H1 (cell line): ENCODE data around the gene LDLRAD3. TPM values are rescaled to one million over a fixed set of nuclear protein-coding genes. Genes with fewer than 3 reads are reported as not detected.

ENCODE experiments used
- CTCF ChIA-PET: fragments of 300-600 bp; sonication (Branson Sonifier 250); formaldehyde crosslinking; loops from one replicate; lab custom pipeline; 2021; ENCODE audit not compliant: partially characterized antibody; lab: Charles Lee
- POLR2A ChIA-PET: fragments of 300-600 bp; sonication (Branson Sonifier 250); formaldehyde crosslinking; loops from one replicate; lab custom pipeline; 2021; ENCODE audit warnings: inconsistent platforms; ENCODE audit not compliant: partially characterized antibody; lab: Charles Lee
- DNase-seq, 2 experiments: peaks; one replicate each; pipeline versions ENCODE4 v3.0.0 to v3.0.0-alpha.2; 2010 to 2022; ENCODE audit warnings: low spot score in 2 of 2, low read depth in 1 of 2, mixed read lengths in 1 of 2
- FAIRE-seq: peaks from 2 replicates; lab custom pipeline; 2011; peaks lifted over from hg19 to GRCh38; lab: Jason Lieb, UNC
- H2AFZ ChIP-seq: 2 replicates; pipeline ENCODE4 v1.8.1; 2012; ENCODE audit warnings: low read length, inconsistent platforms
- H2AK5ac ChIP-seq: 2 replicates; pipeline ENCODE4 v1.6.1; 2013; ENCODE audit warnings: low read depth, low read length
- H2BK120ac ChIP-seq: replicated peaks from 2 replicates; pipeline ENCODE3; 2013; ENCODE audit warnings: low read depth, low read length, inconsistent platforms
- H2BK12ac ChIP-seq: 2 replicates; pipeline ENCODE4 v1.6.1; 2013; ENCODE audit warnings: low read depth, low read length
- H2BK15ac ChIP-seq: 2 replicates; pipeline ENCODE4 v1.6.1; 2013; ENCODE audit warnings: low read length
- H2BK20ac ChIP-seq: 2 replicates; pipeline ENCODE4 v1.6.1; 2013; ENCODE audit warnings: low read length
- H2BK5ac ChIP-seq: 2 replicates; pipeline ENCODE4 v1.6.1; 2013; ENCODE audit warnings: low read depth, low read length
- H3K14ac ChIP-seq: 2 replicates; pipeline ENCODE4 v1.6.1; 2013; ENCODE audit warnings: inconsistent platforms; ENCODE audit not compliant: insufficient read length
- H3K18ac ChIP-seq: 2 replicates; pipeline ENCODE4 v1.6.1; 2013; ENCODE audit warnings: low read length; ENCODE audit errors: extremely low read depth
- H3K23ac ChIP-seq: 2 replicates; pipeline ENCODE4 v1.6.1; 2013; ENCODE audit warnings: inconsistent platforms; ENCODE audit not compliant: insufficient read length
- H3K23me2 ChIP-seq: 2 replicates; pipeline ENCODE4 v1.6.1; 2013; ENCODE audit warnings: low read depth, low read length
- H3K27ac ChIP-seq: 2 replicates; pipeline ENCODE4 v1.6.1; 2011; ENCODE audit warnings: low read depth, low read length, inconsistent platforms
- H3K27me3 ChIP-seq, 4 experiments: replicated peaks in 1 of 4; 1 replicate in 1 of 4; 2 replicates in 3 of 4; pipeline versions ENCODE4 v1.6.1 to v1.8.1; 2011 to 2013; ENCODE audit warnings: low read length in 3 of 4, mild to moderate bottlenecking in 3 of 4, inconsistent platforms in 2 of 4, mixed read lengths in 2 of 4, moderate library complexity in 1 of 4; ENCODE audit not compliant: control insufficient read depth in 3 of 4, insufficient read depth in 3 of 4; ENCODE audit errors: extremely low read depth in 1 of 4
- H3K36me3 ChIP-seq, 4 experiments: 2 replicates each; pipeline versions ENCODE4 v1.6.1 to v1.8.1; 2011 to 2013; ENCODE audit warnings: mild to moderate bottlenecking in 4 of 4, low read length in 3 of 4, moderate library complexity in 2 of 4, control low read depth in 1 of 4, inconsistent platforms in 1 of 4; ENCODE audit not compliant: insufficient read depth in 4 of 4, control insufficient read depth in 2 of 4
- H3K4ac ChIP-seq: replicated peaks from 2 replicates; pipeline ENCODE3; 2013; ENCODE audit warnings: low read length, low read depth, mixed read lengths, inconsistent platforms; ENCODE audit not compliant: insufficient read length
- H3K4me1 ChIP-seq, 4 experiments: replicated peaks in 1 of 4; 1 replicate in 1 of 4; 2 replicates in 3 of 4; pipeline versions ENCODE4 v1.6.1 to v1.8.1; 2011 to 2013; ENCODE audit warnings: low read length in 3 of 4, inconsistent platforms in 2 of 4, mixed read lengths in 1 of 4; ENCODE audit not compliant: insufficient read depth in 4 of 4, control insufficient read depth in 3 of 4
- H3K4me2 ChIP-seq, 2 experiments: 2 replicates each; pipeline versions ENCODE4 v1.6.1 to v1.8.1; 2011 to 2013; ENCODE audit warnings: low read depth in 2 of 2, low read length in 2 of 2, control low read depth in 1 of 2, inconsistent platforms in 1 of 2, mild to moderate bottlenecking in 1 of 2; ENCODE audit not compliant: insufficient read depth in 1 of 2
- H3K4me3 ChIP-seq, 4 experiments: fragments of 200-600, 300-600 bp in 1 of 4; sonication (generic), shearing (Covaris generic), sonication (Bioruptor Twin) in 1 of 4; 2 replicates each; pipeline versions ENCODE4 v1.5.1 to v1.8.1; 2011 to 2016; ENCODE audit warnings: low read length in 4 of 4, low read depth in 3 of 4, control low read depth in 2 of 4, inconsistent platforms in 2 of 4, mild to moderate bottlenecking in 2 of 4, mixed read lengths in 1 of 4, moderate library complexity in 1 of 4; ENCODE audit not compliant: insufficient read depth in 2 of 4; ENCODE audit errors: extremely low read depth in 1 of 4
- H3K56ac ChIP-seq: replicated peaks from 2 replicates; pipeline ENCODE3; 2013; ENCODE audit warnings: low read depth, mild to moderate bottlenecking, mixed read lengths, low read length, inconsistent platforms; ENCODE audit not compliant: insufficient read length
- H3K79me1 ChIP-seq: 2 replicates; pipeline ENCODE4 v1.6.1; 2013; ENCODE audit warnings: low read depth, low read length, control low read depth
- H3K79me2 ChIP-seq, 2 experiments: 2 replicates each; pipeline versions ENCODE4 v1.6.1 to v1.8.1; 2012 to 2013; ENCODE audit warnings: low read length in 2 of 2, mild to moderate bottlenecking in 2 of 2, inconsistent platforms in 1 of 2; ENCODE audit not compliant: insufficient read depth in 2 of 2, control insufficient read depth in 1 of 2
- H3K9ac ChIP-seq, 4 experiments: replicated peaks in 1 of 4; 1 replicate in 1 of 4; 2 replicates in 3 of 4; pipeline versions ENCODE4 v1.6.1 to v1.8.1; 2011 to 2013; ENCODE audit warnings: low read depth in 3 of 4, low read length in 3 of 4, control low read depth in 2 of 4, mild to moderate bottlenecking in 2 of 4, moderate library complexity in 2 of 4, inconsistent platforms in 1 of 4; ENCODE audit errors: extremely low read depth in 1 of 4
- H3K9me3 ChIP-seq, 2 experiments: 2 replicates each; pipeline versions ENCODE4 v1.6.1 to v1.8.1; 2012 to 2013; ENCODE audit warnings: mild to moderate bottlenecking in 2 of 2, moderate library complexity in 2 of 2, control low read depth in 1 of 2, inconsistent platforms in 1 of 2, low read depth in 1 of 2, low read length in 1 of 2, mixed read lengths in 1 of 2; ENCODE audit not compliant: insufficient read depth in 2 of 2
- H4K20me1 ChIP-seq, 2 experiments: replicated peaks in 1 of 2; 2 replicates each; pipeline versions ENCODE3 to v1.8.1; 2011 to 2013; ENCODE audit warnings: inconsistent platforms in 2 of 2, low read length in 2 of 2, mild to moderate bottlenecking in 1 of 2; ENCODE audit not compliant: insufficient read depth in 2 of 2, control insufficient read depth in 1 of 2
- H4K5ac ChIP-seq: 2 replicates; pipeline ENCODE4 v1.6.1; 2013; ENCODE audit warnings: low read length, low read depth, mixed read lengths, inconsistent platforms; ENCODE audit not compliant: insufficient read length
- H4K8ac ChIP-seq: 2 replicates; pipeline ENCODE4 v1.8.0; 2013; ENCODE audit warnings: mild to moderate bottlenecking, moderate library complexity, low read length, inconsistent platforms; ENCODE audit not compliant: insufficient read depth; ENCODE audit errors: extremely low read depth
- H4K91ac ChIP-seq: replicated peaks from 2 replicates; pipeline ENCODE3; 2013; ENCODE audit warnings: low read length, mixed read lengths, inconsistent platforms; ENCODE audit not compliant: insufficient read length
- CBX8 ChIP-seq: fragments of 300-800, 300-1000 bp; sonication (generic); IDR thresholded peaks from 2 replicates; pipeline ENCODE4 v1.7.1; 2016; ENCODE audit warnings: low read depth, low read length, borderline replicate concordance
- CHD2 ChIP-seq: IDR thresholded peaks from 2 replicates; pipeline ENCODE4 v1.6.1; 2012; ENCODE audit warnings: low read length, improper control_type of control experiment
- CREB1 ChIP-seq: IDR thresholded peaks from 2 replicates; pipeline ENCODE4 v1.6.1; 2012; ENCODE audit warnings: inconsistent platforms
- PHF8 ChIP-seq: fragments of 200-600 bp; sonication (generic); conservative IDR thresholded peaks from 2 replicates; pipeline ENCODE4 v1.7.1; 2012; ENCODE audit warnings: low read depth, mild to moderate bottlenecking, inconsistent platforms, low read length, moderate library complexity
- POLR2AphosphoS5 ChIP-seq: IDR thresholded peaks from 2 replicates; pipeline ENCODE4 v1.6.1; 2011; ENCODE audit warnings: low read depth, low read length
- RAD21 ChIP-seq, 2 experiments: IDR thresholded peaks in 1 of 2; conservative IDR thresholded peaks in 1 of 2; 2 replicates each; pipeline ENCODE4 v1.6.1; 2011; ENCODE audit warnings: low read depth in 2 of 2, low read length in 2 of 2, improper control_type of control experiment in 1 of 2, inconsistent platforms in 1 of 2, mild to moderate bottlenecking in 1 of 2, moderate library complexity in 1 of 2
- RFX5 ChIP-seq: IDR thresholded peaks from 2 replicates; pipeline ENCODE4 v1.6.1; 2011; ENCODE audit warnings: low read depth, low read length, improper control_type of control experiment, borderline replicate concordance
- SP4 ChIP-seq: IDR thresholded peaks from 2 replicates; pipeline ENCODE4 v1.6.1; 2012; ENCODE audit warnings: low read length, inconsistent platforms
- TEAD4 ChIP-seq: IDR thresholded peaks from 2 replicates; pipeline ENCODE4 v1.6.1; 2012; ENCODE audit warnings: low read depth, low read length, inconsistent platforms, mixed read lengths
- USF2 ChIP-seq: IDR thresholded peaks from 2 replicates; pipeline ENCODE4 v1.6.1; 2011; ENCODE audit warnings: low read length, improper control_type of control experiment
- WGBS, 2 experiments: shearing (Covaris generic) in 1 of 2; methylation state at CpG; one replicate each; pipeline versions ENCODE4 v1.1.6 to v1.1.7; 2013 to 2015; ENCODE audit warnings: low lambda C conversion rate in 2 of 2, mixed read lengths in 2 of 2, inconsistent platforms in 1 of 2, low coverage in 1 of 2, missing lambda C conversion rate in 1 of 2; ENCODE audit not compliant: insufficient replicate concordance in 2 of 2, insufficient coverage in 1 of 2, insufficient read length in 1 of 2; ENCODE audit errors: extremely low coverage in 1 of 2, missing lambda C conversion rate in 1 of 2; 5-methylcytosine and 5-hydroxymethylcytosine counted together
- polyA plus RNA-seq, 7 experiments: library from polyadenylated mRNA; depleted of rRNA in 3 of 7; stranded (reverse) in 5 of 7; unstranded in 2 of 7; fragments of >200 nt in 5 of 7; fragments of 200-250 nt in 2 of 7; gene quantifications; 1 replicate in 5 of 7; 2 replicates in 1 of 7; 4 replicates in 1 of 7; pipeline versions ENCODE4 v1.2.1 to v1.2.3, GENCODE V29; 2011 to 2013; ENCODE audit warnings: missing spikeins in 2 of 7, mixed read lengths in 2 of 7
- total RNA-seq: library from RNA; stranded (reverse); fragmentation: NEBNext Ultra II Directional; extraction: Animal tissue kit (Norgen Biotek cat#: 25700); gene quantifications from 2 replicates; pipeline ENCODE4 v1.2.1, GENCODE V29; 2021

The LDLRAD3 gene
- total and polyA plus RNA-seq, 2 of the 8 experiments (the other 6 are each of a cell fraction or from before 2014, with no cell fraction given), result 18.6 to 22.8 TPM

- POLR2A ChIA-PET, result interaction anchor here (1.1 kb wide), 1 partner anchor 22 kb away, joined by 3 read pairs; no protein-coding TSS in a partner anchor
- Histone ChIP-seq H3K27me3 (no peaks in the 10 kb centered on the region), H3K79me2 (peaks cover 9 to 85% of the 10 kb centered on the region in 2 experiments), H3K9ac (no peak overlapping the region), H3K14ac (no peak overlapping the region), H3K18ac (no peak overlapping the region), H2BK12ac (no peak overlapping the region), H3K27ac (no peak overlapping the region), H3K4me2 (no peak overlapping the region), H3K36me3 (peaks cover 0 to 2% (median 0%) of the 10 kb centered on the region in 4 experiments; a peak in 1 of 8 replicates), H2BK20ac (no peak overlapping the region), H2BK5ac (no peak overlapping the region), H3K4me3 (no peak overlapping the region), H2BK15ac (no peak overlapping the region), H4K20me1 (no peaks in the 10 kb centered on the region), H3K56ac (no peak overlapping the region), H2AK5ac (no peak overlapping the region), H2BK120ac (no peak overlapping the region), H4K5ac (no peak overlapping the region), H3K9me3 (peaks cover 5 to 6% of the 10 kb centered on the region in 2 experiments; a peak in 2 of 4 replicates), H2AFZ (no peak overlapping the region), H3K79me1 (peaks cover 7% of the 10 kb centered on the region; the same call in 1 of the 2 replicates), H3K23ac (no peak overlapping the region), H4K8ac (0 out of 2 replicates have a peak overlapping the region, but pooled peaks have one; percentile 5), H3K4me1 (peaks cover 0 to 4% (median under 1%) of the 10 kb centered on the region in 4 experiments; a peak in 1 of 7 replicates), H3K4ac (no peak overlapping the region), H3K23me2 (no peaks in the 10 kb centered on the region), H4K91ac (no peak overlapping the region)
- DNase-seq (no peak), FAIRE-seq (no peak)
- CTCF ChIA-PET, result interaction anchor here (0.7 to 4.0 kb wide), 3 partner anchors 73 to 145 kb away, joined by 3 to 13 read pairs (median 4); no protein-coding TSS in a partner anchor
- 100% methylated on average over 2 of the region's 2 CpGs; no CpG with 5 or more reads in 1 of the 2 experiments for WGBS, 2 experiments
- no peak for TF ChIP-seq RAD21 (IDR thresholded peaks at IDR 0.05 in 1 of 2, conservative IDR thresholded peaks at IDR 0.05 in 1 of 2; ENCODE audit: low read depth in 2 of 2, low read length in 2 of 2)
- no peak for TF ChIP-seq POLR2AphosphoS5
- TF ChIP-seq PHF8, result no peak
- no peak for TF ChIP-seq CREB1
- no peak for TF ChIP-seq RFX5
- no peak for TF ChIP-seq SP4
- TF ChIP-seq USF2, result no peak
- TF ChIP-seq CHD2, result no peak
- TF ChIP-seq CBX8, result no peak
- TF ChIP-seq TEAD4, result no peak
These were observed 23.2 kb downstream of the LDLRAD3 start for GRCh38 chr11:35967042-35967441.
